Measurements from ENCODE around the gene STAB1.

STAB1 gene

GRCh38 chr3:52503788-52504424, 8.8 kb downstream of the STAB1 start:
- no peaks in the 10 kb centered on the region for H3K36me3 ChIP-seq (ENCODE audit: insufficient read depth, low read length)
- H2AFZ ChIP-seq (ENCODE audit: low read length) = no peak overlapping the region
- no peak overlapping the region for H3K9ac ChIP-seq (ENCODE audit: low read depth, low read length, poor library complexity, severe bottlenecking)
- H3F3A ChIP-seq (ENCODE audit: low read depth) = no peaks in the 10 kb centered on the region
- no peak overlapping the region for H3K4me3 ChIP-seq (ENCODE audit: low read length, poor library complexity, severe bottlenecking)
- H3K4me1 ChIP-seq (ENCODE audit: insufficient read depth, low read length, poor library complexity, severe bottlenecking) = no peaks in the 10 kb centered on the region
- H3K4me2 ChIP-seq (ENCODE audit: low read depth, low read length, poor library complexity, severe bottlenecking) = no peak overlapping the region
- no peaks in the 10 kb centered on the region for H3K79me2 ChIP-seq (ENCODE audit: insufficient read depth, low read length)
- H3K9me2 ChIP-seq (replicated peaks; ENCODE audit: low read depth, low read length) = no peaks in the 10 kb centered on the region
- no peaks in the 10 kb centered on the region for H3K9me3 ChIP-seq (ENCODE audit: insufficient read depth, low read depth, low read length)
- no peaks in the 10 kb centered on the region for H4K20me1 ChIP-seq (ENCODE audit: insufficient read depth, low read length, poor library complexity, severe bottlenecking)
- H3K27me3 ChIP-seq (ENCODE audit: insufficient read depth, low read length, poor library complexity, severe bottlenecking) = no peaks in the 10 kb centered on the region
- TF ChIP-seq EZH2phosphoT487 (IDR thresholded peaks at IDR 0.05; ENCODE audit: borderline replicate concordance) = no peak
- no peak for TF ChIP-seq CTCF (conservative IDR thresholded peaks at IDR 0.05; ENCODE audit: low read length)

DNA sequence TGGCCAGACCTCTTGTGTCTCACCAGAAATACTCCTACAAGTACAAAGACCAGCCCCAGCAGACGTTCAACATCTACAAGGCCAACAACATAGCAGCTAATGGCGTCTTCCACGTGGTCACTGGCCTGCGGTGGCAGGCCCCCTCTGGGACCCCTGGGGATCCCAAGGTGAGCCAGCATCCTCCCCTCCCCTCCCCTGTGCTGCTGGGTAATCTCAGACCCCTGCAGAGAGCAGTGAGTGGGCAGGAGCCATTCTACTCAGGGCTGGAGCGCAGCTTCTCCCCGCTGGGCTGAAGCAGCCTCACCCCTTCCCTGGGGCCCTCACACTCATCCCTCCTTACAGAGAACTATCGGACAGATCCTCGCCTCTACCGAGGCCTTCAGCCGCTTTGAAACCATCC, 9.8 kb downstream of the STAB1 start:
- TF ChIP-seq EZH2phosphoT487 (IDR thresholded peaks at IDR 0.05; ENCODE audit: borderline replicate concordance) = no peak
- no peak for TF ChIP-seq CTCF (conservative IDR thresholded peaks at IDR 0.05; ENCODE audit: low read length)
- Histone ChIP-seq H3K79me2 (ENCODE audit: insufficient read depth, low read length) (no peaks in the 10 kb centered on the region), H3K4me2 (ENCODE audit: low read depth, low read length, poor library complexity, severe bottlenecking) (no peak overlapping the region), H3K9me3 (ENCODE audit: insufficient read depth, low read depth, low read length) (no peaks in the 10 kb centered on the region), H3K9ac (ENCODE audit: low read depth, low read length, poor library complexity, severe bottlenecking) (no peak overlapping the region), H4K20me1 (ENCODE audit: insufficient read depth, low read length, poor library complexity, severe bottlenecking) (no peaks in the 10 kb centered on the region), H3K27me3 (ENCODE audit: insufficient read depth, low read length, poor library complexity, severe bottlenecking) (no peaks in the 10 kb centered on the region), H3K36me3 (ENCODE audit: insufficient read depth, low read length) (no peaks in the 10 kb centered on the region), H3K4me1 (ENCODE audit: insufficient read depth, low read length, poor library complexity, severe bottlenecking) (no peaks in the 10 kb centered on the region), H3K4me3 (ENCODE audit: low read length, poor library complexity, severe bottlenecking) (no peak overlapping the region), H3F3A (ENCODE audit: low read depth) (no peaks in the 10 kb centered on the region), H3K9me2 (replicated peaks; ENCODE audit: low read depth, low read length) (no peaks in the 10 kb centered on the region), H2AFZ (ENCODE audit: low read length) (no peak overlapping the region)

DNA sequence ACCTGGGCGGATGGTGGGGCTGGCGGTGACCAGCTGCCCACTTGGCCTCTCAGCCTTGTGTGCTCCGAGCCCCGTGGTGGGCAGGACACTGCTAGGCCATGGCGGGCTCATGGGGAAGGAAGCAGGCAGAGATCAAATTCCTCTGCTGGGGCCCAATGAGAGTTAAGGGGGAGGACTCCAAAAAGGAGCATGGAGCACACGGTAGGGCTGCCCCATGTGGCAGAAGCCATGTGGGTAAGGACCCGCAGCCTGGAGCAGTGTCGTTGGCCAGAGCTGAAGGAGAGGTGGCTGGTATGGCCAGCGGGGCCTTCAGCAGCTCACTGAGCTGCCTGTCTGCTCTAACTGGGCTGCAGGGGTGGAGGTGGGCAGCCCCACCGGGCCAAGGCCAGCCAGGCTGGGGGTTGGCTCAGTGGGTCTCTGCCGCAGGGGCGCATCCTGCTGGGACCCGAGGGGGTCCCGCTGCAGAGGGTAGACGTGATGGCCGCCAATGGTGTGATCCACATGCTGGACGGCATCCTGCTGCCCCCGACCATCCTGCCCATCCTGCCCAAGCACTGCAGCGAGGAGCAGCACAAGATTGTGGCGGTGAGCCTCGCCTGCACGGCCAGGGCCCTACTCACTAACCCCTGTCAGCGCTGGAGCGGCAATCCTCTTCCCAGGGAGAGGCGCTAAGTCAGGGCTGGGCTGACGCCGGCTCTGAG, 11.3 kb downstream of the STAB1 start:
- Histone ChIP-seq H3K79me2 (ENCODE audit: insufficient read depth, low read length) (no peaks in the 10 kb centered on the region), H3F3A (ENCODE audit: low read depth) (no peaks in the 10 kb centered on the region), H3K9me2 (replicated peaks; ENCODE audit: low read depth, low read length) (no peaks in the 10 kb centered on the region), H3K4me1 (ENCODE audit: insufficient read depth, low read length, poor library complexity, severe bottlenecking) (no peaks in the 10 kb centered on the region), H3K27me3 (ENCODE audit: insufficient read depth, low read length, poor library complexity, severe bottlenecking) (no peaks in the 10 kb centered on the region), H3K4me2 (ENCODE audit: low read depth, low read length, poor library complexity, severe bottlenecking) (no peak overlapping the region), H3K4me3 (ENCODE audit: low read length, poor library complexity, severe bottlenecking) (no peak overlapping the region), H3K9ac (ENCODE audit: low read depth, low read length, poor library complexity, severe bottlenecking) (no peak overlapping the region), H2AFZ (ENCODE audit: low read length) (no peak overlapping the region), H4K20me1 (ENCODE audit: insufficient read depth, low read length, poor library complexity, severe bottlenecking) (no peaks in the 10 kb centered on the region), H3K9me3 (ENCODE audit: insufficient read depth, low read depth, low read length) (no peaks in the 10 kb centered on the region), H3K36me3 (ENCODE audit: insufficient read depth, low read length) (no peaks in the 10 kb centered on the region)
- TF ChIP-seq CTCF (conservative IDR thresholded peaks at IDR 0.05; ENCODE audit: low read length) (no peak), EZH2phosphoT487 (IDR thresholded peaks at IDR 0.05; ENCODE audit: borderline replicate concordance) (no peak)

Measured in Loucy (cell line).